Measurements from ENCODE around the gene GRK3.
"Not testable (repeated sequence)": the region's sequence is repeated elsewhere in the genome, so short reads cannot be mapped to it uniquely, and the experiment has no call there.

GRK3 gene

GRCh38 chr22:25688627-25689026 lies 124.2 kb downstream of the GRK3 start:
- no peak overlapping the region for H3K4me3 ChIP-seq (ENCODE audit: low read length)
- no peak for DNase-seq (ENCODE audit: low read depth, low spot score)

- H3K4me3 ChIP-seq (ENCODE audit: low read length), result no peak overlapping the region
- DNase-seq (ENCODE audit: low read depth, low spot score), result no peak
Observed at GRCh38 chr22:25689631-25690030, 125.2 kb downstream of the GRK3 start.

GRCh38 chr22:25690798-25691197 lies 126.3 kb downstream of the GRK3 start:
- no peak for DNase-seq (ENCODE audit: low read depth, low spot score)
- H3K4me3 ChIP-seq (ENCODE audit: low read length), result no peak overlapping the region

- H3K4me3 ChIP-seq (ENCODE audit: low read length), result no peak overlapping the region
- DNase-seq (ENCODE audit: low read depth, low spot score), result no peak
Observed at GRCh38 chr22:25692397-25693267, 128.2 kb downstream of the GRK3 start.

- no peak for DNase-seq (ENCODE audit: low read depth, low spot score)
- H3K4me3 ChIP-seq (ENCODE audit: low read length), result no peak overlapping the region
Observed at GRCh38 chr22:25693268-25693565, 128.7 kb downstream of the GRK3 start.

GRCh38 chr22:25694196-25694907 lies 129.9 kb downstream of the GRK3 start:
- no peak overlapping the region for H3K4me3 ChIP-seq (ENCODE audit: low read length)
- no peak for DNase-seq (ENCODE audit: low read depth, low spot score)

GRCh38 chr22:25695146-25695545 lies 130.7 kb downstream of the GRK3 start:
- DNase-seq (ENCODE audit: low read depth, low spot score), result no peak
- no peak overlapping the region for H3K4me3 ChIP-seq (ENCODE audit: low read length)

GRCh38 chr22:25696763-25697162 lies 132.3 kb downstream of the GRK3 start:
- no peak overlapping the region for H3K4me3 ChIP-seq (ENCODE audit: low read length)
- DNase-seq (ENCODE audit: low read depth, low spot score), result no peak

- no peak for DNase-seq (ENCODE audit: low read depth, low spot score)
- no peak overlapping the region for H3K4me3 ChIP-seq (ENCODE audit: low read length)
Observed at GRCh38 chr22:25697181-25697664, 132.7 kb downstream of the GRK3 start.

- no peak for DNase-seq (ENCODE audit: low read depth, low spot score)
- no peak overlapping the region for H3K4me3 ChIP-seq (ENCODE audit: low read length)
Observed at GRCh38 chr22:25697978-25698377, 133.5 kb downstream of the GRK3 start.

- H3K4me3 ChIP-seq (ENCODE audit: low read length), result no peak overlapping the region
- no peak for DNase-seq (ENCODE audit: low read depth, low spot score)
Observed at GRCh38 chr22:25698461-25698860, 134.0 kb downstream of the GRK3 start.

GRCh38 chr22:25698978-25699377 lies 134.5 kb downstream of the GRK3 start:
- H3K4me3 ChIP-seq (ENCODE audit: low read length), result no peak overlapping the region
- no peak for DNase-seq (ENCODE audit: low read depth, low spot score)

GRCh38 chr22:25701056-25701780 lies 136.7 kb downstream of the GRK3 start:
- DNase-seq (ENCODE audit: low read depth, low spot score), result peak; percentile 41
- no peak overlapping the region for H3K4me3 ChIP-seq (ENCODE audit: low read length)

GRCh38 chr22:25702040-25702439 lies 137.6 kb downstream of the GRK3 start:
- no peak overlapping the region for H3K4me3 ChIP-seq (ENCODE audit: low read length)
- no peak for DNase-seq (ENCODE audit: low read depth, low spot score)

GRCh38 chr22:25702571-25703167 lies 138.2 kb downstream of the GRK3 start:
- no peak for DNase-seq (ENCODE audit: low read depth, low spot score)
- no peak overlapping the region for H3K4me3 ChIP-seq (ENCODE audit: low read length)

GRCh38 chr22:25704701-25705100 lies 140.2 kb downstream of the GRK3 start:
- no peak overlapping the region for H3K4me3 ChIP-seq (ENCODE audit: low read length)
- no peak for DNase-seq (ENCODE audit: low read depth, low spot score)

- H3K4me3 ChIP-seq (ENCODE audit: low read length), result no peak overlapping the region
- DNase-seq (ENCODE audit: low read depth, low spot score), result no peak
Observed at GRCh38 chr22:25706197-25706596, 141.7 kb downstream of the GRK3 start.

- H3K4me3 ChIP-seq (ENCODE audit: low read length); DNase-seq (ENCODE audit: low read depth, low spot score): not testable (repeated sequence)
Observed at GRCh38 chr22:25708430-25708829, 144.0 kb downstream of the GRK3 start.

GRCh38 chr22:25709758-25710157 lies 145.3 kb downstream of the GRK3 start:
- H3K4me3 ChIP-seq (ENCODE audit: low read length), result no peak overlapping the region
- DNase-seq (ENCODE audit: low read depth, low spot score), result no peak

- no peak for DNase-seq (ENCODE audit: low read depth, low spot score)
- H3K4me3 ChIP-seq (ENCODE audit: low read length), result no peak overlapping the region
Observed at GRCh38 chr22:25710501-25710900, 146.0 kb downstream of the GRK3 start.
